SK-N-SH treated with all-trans-retinoic acid at 6 μM for 48 hours (cell line): ENCODE results near the gene ADAP1.

Source experiments
- ATAC-seq: fragments of 200-7000 bp; cut with Tn5 transposase; 3 replicates; pipeline ENCODE4 v1.9.1; 2020; ENCODE audit warnings: mild to moderate bottlenecking, moderate library complexity
- BACH2 ChIP-seq: fragments of 250-450 bp; sonication (Bioruptor Pico); IDR thresholded peaks from 2 replicates; pipeline ENCODE4 v1.9.0; 2021; ENCODE audit warnings: mild to moderate bottlenecking, borderline replicate concordance
- CSDC2 ChIP-seq: fragments of 250-450 bp; sonication (Bioruptor Pico); IDR thresholded peaks from 2 replicates; pipeline ENCODE4 v1.5.0; 2020; ENCODE audit warnings: mild to moderate bottlenecking, moderate library complexity
- ESRRG ChIP-seq: fragments of 250-450 bp; sonication (Bioruptor Pico); IDR thresholded peaks from 2 replicates; pipeline ENCODE4 v1.6.1; 2021; ENCODE audit warnings: mild to moderate bottlenecking
- GLIS3 ChIP-seq: fragments of 250-450 bp; sonication (Bioruptor Pico); IDR thresholded peaks from 2 replicates; pipeline ENCODE4 v1.5.0; 2020; ENCODE audit warnings: mild to moderate bottlenecking, moderate library complexity
- ISL1 ChIP-seq: fragments of 250-450 bp; sonication (Bioruptor Pico); IDR thresholded peaks from 2 replicates; pipeline ENCODE4 v2.1.2; 2022; ENCODE audit warnings: mild to moderate bottlenecking, moderate library complexity
- OSR1 ChIP-seq: fragments of 250-450 bp; sonication (Bioruptor Pico); IDR thresholded peaks from 2 replicates; pipeline ENCODE4 v1.8.0; 2022; ENCODE audit warnings: moderate library complexity, mild to moderate bottlenecking, inconsistent platforms
- RARB ChIP-seq: fragments of 250-450 bp; sonication (Bioruptor Pico); IDR thresholded peaks from 2 replicates; pipeline ENCODE4 v1.8.0; 2021; ENCODE audit warnings: mild to moderate bottlenecking, moderate library complexity
- SNAI2 ChIP-seq: fragments of 250-450 bp; sonication (Bioruptor Pico); IDR thresholded peaks from 2 replicates; pipeline ENCODE4 v1.5.0; 2020; ENCODE audit warnings: mild to moderate bottlenecking, moderate library complexity
- TCF4 ChIP-seq: fragments of 250-450 bp; sonication (Bioruptor Pico); IDR thresholded peaks from 2 replicates; pipeline ENCODE4 v1.8.0; 2021; ENCODE audit warnings: mild to moderate bottlenecking, moderate library complexity, borderline replicate concordance
- TOX ChIP-seq: fragments of 250-450 bp; sonication (Bioruptor Pico); IDR thresholded peaks from 2 replicates; pipeline ENCODE4 v1.8.0; 2021; ENCODE audit warnings: mild to moderate bottlenecking, moderate library complexity, borderline replicate concordance
- ZC3H10 ChIP-seq: fragments of 250-450 bp; sonication (Bioruptor Pico); IDR thresholded peaks from 2 replicates; pipeline ENCODE4 v1.5.1; 2021; ENCODE audit warnings: mild to moderate bottlenecking, moderate library complexity
- ZFP3 ChIP-seq: fragments of 250-450 bp; sonication (Bioruptor Pico); IDR thresholded peaks from 2 replicates; pipeline ENCODE4 v1.5.0; 2020; ENCODE audit warnings: mild to moderate bottlenecking, moderate library complexity
- ZFP30 ChIP-seq: fragments of 450-650 bp; formaldehyde crosslinking; IDR thresholded peaks from 2 replicates; pipeline ENCODE4 v1.5.0; 2022; ENCODE audit warnings: mild to moderate bottlenecking, moderate library complexity
- ZNF565 ChIP-seq: fragments of 450-650 bp; formaldehyde crosslinking; conservative IDR thresholded peaks from 2 replicates; pipeline ENCODE4 v1.5.0; 2020; ENCODE audit warnings: low read depth, mild to moderate bottlenecking, moderate library complexity
- ZNF70 ChIP-seq: fragments of 450-650 bp; formaldehyde crosslinking; IDR thresholded peaks from 2 replicates; pipeline ENCODE4 v1.5.0; 2020; ENCODE audit warnings: mild to moderate bottlenecking, moderate library complexity
- ZNF8 ChIP-seq: fragments of 450-650 bp; formaldehyde crosslinking; IDR thresholded peaks from 2 replicates; pipeline ENCODE4 v1.5.0; 2020; ENCODE audit warnings: mild to moderate bottlenecking, moderate library complexity
- TF ChIP-seq, protein P1 (sequence below): fragments of 250-450 bp; sonication (Bioruptor Pico); IDR thresholded peaks from 2 replicates; pipeline ENCODE4 v1.5.1; 2020; ENCODE audit warnings: low read depth, mild to moderate bottlenecking, moderate library complexity
- TF ChIP-seq, protein P2 (sequence below): fragments of 250-450 bp; sonication (Bioruptor Pico); IDR thresholded peaks from 2 replicates; pipeline ENCODE4 v1.5.1; 2021; ENCODE audit warnings: mild to moderate bottlenecking, moderate library complexity
- TF ChIP-seq, protein P3 (sequence below): fragments of 250-450 bp; sonication (Bioruptor Pico); IDR thresholded peaks from 2 replicates; pipeline ENCODE4 v1.5.0; 2020; ENCODE audit warnings: mild to moderate bottlenecking, moderate library complexity
- TF ChIP-seq, protein P4 (sequence below): fragments of 250-450 bp; sonication (Bioruptor Pico); IDR thresholded peaks from 2 replicates; pipeline ENCODE4 v1.8.0; 2021; ENCODE audit warnings: low read depth, mild to moderate bottlenecking, moderate library complexity, borderline replicate concordance
- TF ChIP-seq, protein P5 (sequence below): fragments of 250-450 bp; sonication (Bioruptor Pico); IDR thresholded peaks from 2 replicates; pipeline ENCODE4 v1.8.0; 2020; ENCODE audit warnings: mild to moderate bottlenecking, moderate library complexity, borderline replicate concordance

ADAP1 gene

DNA sequence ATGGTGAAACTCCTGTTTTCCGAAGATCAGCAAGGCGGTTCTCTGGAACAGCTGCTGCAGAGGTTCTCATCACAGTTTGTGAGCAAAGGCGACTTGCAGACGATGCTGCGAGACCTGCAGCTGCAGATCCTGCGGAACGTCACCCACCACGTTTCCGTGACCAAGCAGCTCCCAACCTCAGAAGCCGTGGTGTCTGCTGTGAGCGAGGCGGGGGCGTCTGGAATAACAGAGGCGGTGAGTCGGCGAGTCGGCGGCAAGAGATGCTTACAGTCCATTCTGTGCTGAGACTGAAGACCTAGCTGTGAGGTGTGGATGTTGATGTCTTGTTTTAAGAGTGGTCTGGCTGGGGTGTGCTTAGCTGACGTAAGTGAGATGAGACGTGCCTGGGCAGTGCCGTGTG lies 94.3 kb downstream of the ADAP1 start:
- TF ChIP-seq ZC3H10 (no peak), ZNF70 (CRISPR knock-in tag) (no peak), ISL1 (CRISPR knock-in tag) (no peak), BACH2 (no peak), SNAI2 (CRISPR knock-in tag) (no peak), RARB (CRISPR knock-in tag) (no peak), GLIS3 (CRISPR knock-in tag) (no peak), ZFP3 (CRISPR knock-in tag) (no peak), ESRRG (CRISPR knock-in tag) (no peak), ZFP30 (no peak), TOX (CRISPR knock-in tag) (no peak), CSDC2 (no peak), OSR1 (CRISPR knock-in tag) (no peak)
- TF ChIP-seq, protein P1, sequence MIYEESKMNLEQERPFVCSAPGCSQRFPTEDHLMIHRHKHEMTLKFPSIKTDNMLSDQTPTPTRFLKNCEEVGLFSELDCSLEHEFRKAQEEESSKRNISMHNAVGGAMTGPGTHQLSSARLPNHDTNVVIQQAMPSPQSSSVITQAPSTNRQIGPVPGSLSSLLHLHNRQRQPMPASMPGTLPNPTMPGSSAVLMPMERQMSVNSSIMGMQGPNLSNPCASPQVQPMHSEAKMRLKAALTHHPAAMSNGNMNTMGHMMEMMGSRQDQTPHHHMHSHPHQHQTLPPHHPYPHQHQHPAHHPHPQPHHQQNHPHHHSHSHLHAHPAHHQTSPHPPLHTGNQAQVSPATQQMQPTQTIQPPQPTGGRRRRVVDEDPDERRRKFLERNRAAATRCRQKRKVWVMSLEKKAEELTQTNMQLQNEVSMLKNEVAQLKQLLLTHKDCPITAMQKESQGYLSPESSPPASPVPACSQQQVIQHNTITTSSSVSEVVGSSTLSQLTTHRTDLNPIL, result no peak
- TF ChIP-seq, protein P2, sequence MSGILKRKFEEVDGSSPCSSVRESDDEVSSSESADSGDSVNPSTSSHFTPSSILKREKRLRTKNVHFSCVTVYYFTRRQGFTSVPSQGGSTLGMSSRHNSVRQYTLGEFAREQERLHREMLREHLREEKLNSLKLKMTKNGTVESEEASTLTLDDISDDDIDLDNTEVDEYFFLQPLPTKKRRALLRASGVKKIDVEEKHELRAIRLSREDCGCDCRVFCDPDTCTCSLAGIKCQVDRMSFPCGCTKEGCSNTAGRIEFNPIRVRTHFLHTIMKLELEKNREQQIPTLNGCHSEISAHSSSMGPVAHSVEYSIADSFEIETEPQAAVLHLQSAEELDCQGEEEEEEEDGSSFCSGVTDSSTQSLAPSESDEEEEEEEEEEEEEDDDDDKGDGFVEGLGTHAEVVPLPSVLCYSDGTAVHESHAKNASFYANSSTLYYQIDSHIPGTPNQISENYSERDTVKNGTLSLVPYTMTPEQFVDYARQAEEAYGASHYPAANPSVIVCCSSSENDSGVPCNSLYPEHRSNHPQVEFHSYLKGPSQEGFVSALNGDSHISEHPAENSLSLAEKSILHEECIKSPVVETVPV (CRISPR knock-in tag), result no peak
- TF ChIP-seq, protein P3, sequence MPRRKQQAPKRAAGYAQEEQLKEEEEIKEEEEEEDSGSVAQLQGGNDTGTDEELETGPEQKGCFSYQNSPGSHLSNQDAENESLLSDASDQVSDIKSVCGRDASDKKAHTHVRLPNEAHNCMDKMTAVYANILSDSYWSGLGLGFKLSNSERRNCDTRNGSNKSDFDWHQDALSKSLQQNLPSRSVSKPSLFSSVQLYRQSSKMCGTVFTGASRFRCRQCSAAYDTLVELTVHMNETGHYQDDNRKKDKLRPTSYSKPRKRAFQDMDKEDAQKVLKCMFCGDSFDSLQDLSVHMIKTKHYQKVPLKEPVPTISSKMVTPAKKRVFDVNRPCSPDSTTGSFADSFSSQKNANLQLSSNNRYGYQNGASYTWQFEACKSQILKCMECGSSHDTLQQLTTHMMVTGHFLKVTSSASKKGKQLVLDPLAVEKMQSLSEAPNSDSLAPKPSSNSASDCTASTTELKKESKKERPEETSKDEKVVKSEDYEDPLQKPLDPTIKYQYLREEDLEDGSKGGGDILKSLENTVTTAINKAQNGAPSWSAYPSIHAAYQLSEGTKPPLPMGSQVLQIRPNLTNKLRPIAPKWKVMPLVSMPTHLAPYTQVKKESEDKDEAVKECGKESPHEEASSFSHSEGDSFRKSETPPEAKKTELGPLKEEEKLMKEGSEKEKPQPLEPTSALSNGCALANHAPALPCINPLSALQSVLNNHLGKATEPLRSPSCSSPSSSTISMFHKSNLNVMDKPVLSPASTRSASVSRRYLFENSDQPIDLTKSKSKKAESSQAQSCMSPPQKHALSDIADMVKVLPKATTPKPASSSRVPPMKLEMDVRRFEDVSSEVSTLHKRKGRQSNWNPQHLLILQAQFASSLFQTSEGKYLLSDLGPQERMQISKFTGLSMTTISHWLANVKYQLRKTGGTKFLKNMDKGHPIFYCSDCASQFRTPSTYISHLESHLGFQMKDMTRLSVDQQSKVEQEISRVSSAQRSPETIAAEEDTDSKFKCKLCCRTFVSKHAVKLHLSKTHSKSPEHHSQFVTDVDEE (CRISPR knock-in tag), result no peak
- TF ChIP-seq, all 23 proteins: peak for 0
- ATAC-seq, result no peak

DNA sequence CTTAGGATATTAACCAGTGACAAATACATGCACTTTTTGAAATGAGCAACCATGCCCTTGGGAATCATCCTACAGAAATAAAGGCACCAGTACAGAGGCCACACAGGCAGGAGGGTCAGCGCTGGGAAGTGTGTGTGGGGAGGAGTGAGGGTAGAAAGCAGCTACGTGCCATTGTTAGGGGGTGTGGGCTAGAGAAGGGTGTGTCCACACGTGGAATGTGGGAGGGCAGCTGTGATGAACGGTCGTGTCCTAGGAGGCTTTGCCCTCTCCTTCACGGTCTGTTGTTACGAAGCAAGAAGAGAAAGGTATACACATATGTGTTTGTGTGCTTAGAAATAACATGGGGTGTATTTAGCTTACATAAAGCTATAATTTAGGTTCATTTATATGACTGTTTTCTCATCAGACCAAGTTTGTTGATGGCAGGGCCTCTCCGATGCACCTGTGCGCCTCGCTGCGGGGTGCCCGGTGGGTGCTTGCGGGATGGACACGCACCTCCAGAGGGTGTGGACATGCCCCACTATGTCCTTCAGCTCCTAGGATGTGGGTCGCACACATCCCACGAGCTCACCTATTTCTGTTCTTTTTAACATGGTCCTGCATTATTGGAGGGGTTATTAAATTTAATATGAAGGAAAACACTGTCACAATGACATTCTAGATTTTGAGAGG lies 95.0 kb downstream of the ADAP1 start:
- ATAC-seq, result no peak

More for the DNA sequence above, 95.0 kb downstream of the ADAP1 start:
- TF ChIP-seq GLIS3 (CRISPR knock-in tag) (no peak), TOX (CRISPR knock-in tag) (no peak), ZFP3 (CRISPR knock-in tag) (no peak), SNAI2 (CRISPR knock-in tag) (no peak), RARB (CRISPR knock-in tag) (no peak), ZFP30 (no peak), OSR1 (CRISPR knock-in tag) (no peak), TCF4 (CRISPR knock-in tag) (no peak), ZNF8 (no peak), ISL1 (CRISPR knock-in tag) (no peak), ZNF70 (CRISPR knock-in tag) (no peak), ZNF565 (CRISPR knock-in tag) (no peak)
- TF ChIP-seq, protein P4, sequence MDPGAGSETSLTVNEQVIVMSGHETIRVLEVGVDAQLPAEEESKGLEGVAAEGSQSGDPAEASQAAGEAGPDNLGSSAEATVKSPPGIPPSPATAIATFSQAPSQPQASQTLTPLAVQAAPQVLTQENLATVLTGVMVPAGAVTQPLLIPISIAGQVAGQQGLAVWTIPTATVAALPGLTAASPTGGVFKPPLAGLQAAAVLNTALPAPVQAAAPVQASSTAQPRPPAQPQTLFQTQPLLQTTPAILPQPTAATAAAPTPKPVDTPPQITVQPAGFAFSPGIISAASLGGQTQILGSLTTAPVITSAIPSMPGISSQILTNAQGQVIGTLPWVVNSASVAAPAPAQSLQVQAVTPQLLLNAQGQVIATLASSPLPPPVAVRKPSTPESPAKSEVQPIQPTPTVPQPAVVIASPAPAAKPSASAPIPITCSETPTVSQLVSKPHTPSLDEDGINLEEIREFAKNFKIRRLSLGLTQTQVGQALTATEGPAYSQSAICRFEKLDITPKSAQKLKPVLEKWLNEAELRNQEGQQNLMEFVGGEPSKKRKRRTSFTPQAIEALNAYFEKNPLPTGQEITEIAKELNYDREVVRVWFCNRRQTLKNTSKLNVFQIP (CRISPR knock-in tag), result no peak
- TF ChIP-seq, protein P5, sequence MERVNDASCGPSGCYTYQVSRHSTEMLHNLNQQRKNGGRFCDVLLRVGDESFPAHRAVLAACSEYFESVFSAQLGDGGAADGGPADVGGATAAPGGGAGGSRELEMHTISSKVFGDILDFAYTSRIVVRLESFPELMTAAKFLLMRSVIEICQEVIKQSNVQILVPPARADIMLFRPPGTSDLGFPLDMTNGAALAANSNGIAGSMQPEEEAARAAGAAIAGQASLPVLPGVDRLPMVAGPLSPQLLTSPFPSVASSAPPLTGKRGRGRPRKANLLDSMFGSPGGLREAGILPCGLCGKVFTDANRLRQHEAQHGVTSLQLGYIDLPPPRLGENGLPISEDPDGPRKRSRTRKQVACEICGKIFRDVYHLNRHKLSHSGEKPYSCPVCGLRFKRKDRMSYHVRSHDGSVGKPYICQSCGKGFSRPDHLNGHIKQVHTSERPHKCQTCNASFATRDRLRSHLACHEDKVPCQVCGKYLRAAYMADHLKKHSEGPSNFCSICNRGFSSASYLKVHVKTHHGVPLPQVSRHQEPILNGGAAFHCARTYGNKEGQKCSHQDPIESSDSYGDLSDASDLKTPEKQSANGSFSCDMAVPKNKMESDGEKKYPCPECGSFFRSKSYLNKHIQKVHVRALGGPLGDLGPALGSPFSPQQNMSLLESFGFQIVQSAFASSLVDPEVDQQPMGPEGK (CRISPR knock-in tag), result no peak
- TF ChIP-seq, protein P3 (CRISPR knock-in tag), result no peak
- TF ChIP-seq, protein P1, result no peak
- TF ChIP-seq, protein P2 (CRISPR knock-in tag), result no peak
